ENCODE results near the gene ZDHHC18.

The ZDHHC18 gene

GRCh38 chr1:26838474-26839338 lies 12.2 kb downstream of the ZDHHC18 start:
- Histone ChIP-seq H3K4me2 (ENCODE audit: low read depth, low read length) (peak overlapping the region; percentile 56), H3K4me1 (ENCODE audit: low read length) (peaks cover 40% of the 10 kb centered on the region), H3K9ac (ENCODE audit: low read length) (peak overlapping the region; percentile 56), H3K79me2 (ENCODE audit: low read length) (peaks cover 68% of the 10 kb centered on the region), H3K9me2 (replicated peaks; ENCODE audit: insufficient read depth, low read length) (no peaks in the 10 kb centered on the region), H4K20me1 (ENCODE audit: insufficient read depth, low read length) (no peaks in the 10 kb centered on the region), H3K27me3 (replicated peaks; ENCODE audit: insufficient read depth, low read length) (no peaks in the 10 kb centered on the region), H2AFZ (ENCODE audit: low read length) (no peak overlapping the region), H3K4me3 (ENCODE audit: low read length) (no peak overlapping the region), H3K27ac (ENCODE audit: low read length) (peak overlapping the region; percentile 96), H3K36me3 (replicated peaks; ENCODE audit: insufficient read depth, low read length) (no peaks in the 10 kb centered on the region), H3K9me3 (replicated peaks; ENCODE audit: insufficient read depth, low read length) (no peaks in the 10 kb centered on the region), H3F3A (ENCODE audit: insufficient read depth, low read length) (peaks cover 35% of the 10 kb centered on the region)
- DNase-seq = peak; percentile 96
- TF ChIP-seq CTCF (IDR thresholded peaks at IDR 0.05; ENCODE audit: low read length) = peak; percentile 38
- no peak for TF ChIP-seq EZH2 (optimal IDR thresholded peaks at IDR 0.05; ENCODE audit: low read depth, low read length)
- TF ChIP-seq EZH2phosphoT487 (IDR thresholded peaks at IDR 0.05; ENCODE audit: low read length) = no peak

GRCh38 chr1:26839339-26839722 lies 12.8 kb downstream of the ZDHHC18 start:
- Histone ChIP-seq H3K79me2 (ENCODE audit: low read length) (peaks cover 68% of the 10 kb centered on the region), H4K20me1 (ENCODE audit: insufficient read depth, low read length) (no peaks in the 10 kb centered on the region), H3K9me2 (replicated peaks; ENCODE audit: insufficient read depth, low read length) (no peaks in the 10 kb centered on the region), H3K4me3 (ENCODE audit: low read length) (no peak overlapping the region), H3K4me2 (ENCODE audit: low read depth, low read length) (peak overlapping the region; percentile 56), H3K9me3 (replicated peaks; ENCODE audit: insufficient read depth, low read length) (no peaks in the 10 kb centered on the region), H3K9ac (ENCODE audit: low read length) (peak overlapping the region; percentile 56), H3F3A (ENCODE audit: insufficient read depth, low read length) (peaks cover 29% of the 10 kb centered on the region), H3K4me1 (ENCODE audit: low read length) (peaks cover 34% of the 10 kb centered on the region), H2AFZ (ENCODE audit: low read length) (no peak overlapping the region), H3K27ac (ENCODE audit: low read length) (peak overlapping the region; percentile 96), H3K27me3 (replicated peaks; ENCODE audit: insufficient read depth, low read length) (no peaks in the 10 kb centered on the region), H3K36me3 (replicated peaks; ENCODE audit: insufficient read depth, low read length) (no peaks in the 10 kb centered on the region)
- no peak for TF ChIP-seq EZH2 (optimal IDR thresholded peaks at IDR 0.05; ENCODE audit: low read depth, low read length)
- DNase-seq = no peak

- Histone ChIP-seq H3K4me3 (ENCODE audit: low read length) (no peak overlapping the region), H3K79me2 (ENCODE audit: low read length) (peaks cover 68% of the 10 kb centered on the region), H3K4me2 (ENCODE audit: low read depth, low read length) (peak overlapping the region; percentile 56), H3F3A (ENCODE audit: insufficient read depth, low read length) (peaks cover 27% of the 10 kb centered on the region), H3K36me3 (replicated peaks; ENCODE audit: insufficient read depth, low read length) (no peaks in the 10 kb centered on the region), H3K27ac (ENCODE audit: low read length) (peak overlapping the region; percentile 96), H2AFZ (ENCODE audit: low read length) (no peak overlapping the region), H3K9me2 (replicated peaks; ENCODE audit: insufficient read depth, low read length) (no peaks in the 10 kb centered on the region), H3K27me3 (replicated peaks; ENCODE audit: insufficient read depth, low read length) (no peaks in the 10 kb centered on the region), H3K9me3 (replicated peaks; ENCODE audit: insufficient read depth, low read length) (no peaks in the 10 kb centered on the region), H3K9ac (ENCODE audit: low read length) (peak overlapping the region; percentile 56), H4K20me1 (ENCODE audit: insufficient read depth, low read length) (no peaks in the 10 kb centered on the region), H3K4me1 (ENCODE audit: low read length) (peaks cover 30% of the 10 kb centered on the region)
- DNase-seq = no peak
- no peak for TF ChIP-seq EZH2 (optimal IDR thresholded peaks at IDR 0.05; ENCODE audit: low read depth, low read length)
- no peak for TF ChIP-seq EZH2phosphoT487 (IDR thresholded peaks at IDR 0.05; ENCODE audit: low read length)
- TF ChIP-seq CTCF (IDR thresholded peaks at IDR 0.05; ENCODE audit: low read length) = no peak
Observed at GRCh38 chr1:26839779-26840178, 13.3 kb downstream of the ZDHHC18 start.
